Glutamatergic neuron (in vitro differentiated cells): ENCODE measurements around the gene HNRNPH3. TPM values are rescaled to one million over a fixed set of nuclear protein-coding genes. Genes with fewer than 3 reads are reported as not detected.

ENCODE experiments used
- DNase-seq: peaks from one replicate; pipeline ENCODE4 v3.0.0; 2022
- H3K27ac Mint-ChIP-seq: one replicate; pipeline ENCODE4 v1.8.0; 2020; ENCODE audit warnings: mild to moderate bottlenecking, mixed read lengths, inconsistent platforms; ENCODE audit not compliant: unreplicated experiment
- H3K27me3 Mint-ChIP-seq: one replicate; pipeline ENCODE4 v1.8.0; 2020; ENCODE audit warnings: mild to moderate bottlenecking, moderate library complexity, mixed read lengths, inconsistent platforms; ENCODE audit not compliant: unreplicated experiment
- H3K36me3 Mint-ChIP-seq: one replicate; pipeline ENCODE4 v1.8.0; 2020; ENCODE audit warnings: mild to moderate bottlenecking, mixed read lengths, inconsistent platforms; ENCODE audit not compliant: unreplicated experiment
- H3K4me1 Mint-ChIP-seq: one replicate; pipeline ENCODE4 v1.8.0; 2020; ENCODE audit warnings: mild to moderate bottlenecking, low read depth, mixed read lengths, inconsistent platforms; ENCODE audit not compliant: unreplicated experiment
- H3K4me3 Mint-ChIP-seq: one replicate; pipeline ENCODE4 v1.8.0; 2020; ENCODE audit warnings: mild to moderate bottlenecking, mixed read lengths, inconsistent platforms; ENCODE audit not compliant: unreplicated experiment
- H3K9me3 Mint-ChIP-seq: one replicate; pipeline ENCODE4 v1.8.0; 2020; ENCODE audit warnings: mild to moderate bottlenecking, moderate library complexity, mixed read lengths, inconsistent platforms; ENCODE audit not compliant: unreplicated experiment
- CTCF ChIP-seq: fragments of 200-600 bp; sonication (generic); IDR thresholded peaks from one replicate; pipeline ENCODE4 v1.5.0; 2021; ENCODE audit not compliant: partially characterized antibody, unreplicated experiment
- total RNA-seq: library from RNA; stranded (reverse); fragmentation: NEBNext Ultra II Directional; extraction: Animal tissue kit (Norgen Biotek cat#: 25700); gene quantifications from one replicate; pipeline ENCODE4 v1.2.1, GENCODE V29; 2021; ENCODE audit not compliant: unreplicated experiment

Gene HNRNPH3
- total RNA-seq, 1 donor from 2014 or later: 194 TPM

GRCh38 chr10:68385740-68386139 lies 53.9 kb downstream of the HNRNPH3 start:
- H3K36me3 Mint-ChIP-seq: no peaks in the 10 kb centered on the region
- no peaks in the 10 kb centered on the region for H3K27me3 Mint-ChIP-seq
- no peaks in the 10 kb centered on the region for H3K4me1 Mint-ChIP-seq
- TF ChIP-seq CTCF: no peak
- DNase-seq: no peak
- no peak overlapping the region for H3K4me3 Mint-ChIP-seq
- no peak overlapping the region for H3K27ac Mint-ChIP-seq
- no peaks in the 10 kb centered on the region for H3K9me3 Mint-ChIP-seq

Other genes with a start within 250 kb of the HNRNPH3 start
- gene MYPN, start 222.6 kb upstream of the HNRNPH3 start, total RNA-seq: not detected
- gene ATOH7, start 100.0 kb upstream of the HNRNPH3 start, total RNA-seq: 0.86 TPM
- 10.3 TPM for gene PBLD, start 864 bp downstream of the HNRNPH3 start, total RNA-seq
- 75.6 TPM for gene RUFY2, start 75.2 kb downstream of the HNRNPH3 start, total RNA-seq
- gene DNA2, start 139.9 kb downstream of the HNRNPH3 start, total RNA-seq: 9.9 TPM
- 30.7 TPM for gene SLC25A16, start 195.5 kb downstream of the HNRNPH3 start, total RNA-seq
- gene TET1, start 228.3 kb downstream of the HNRNPH3 start, total RNA-seq: 31.6 TPM